Measurements from ENCODE around the gene PBX3. TPM values are rescaled to one million over a fixed set of nuclear protein-coding genes. Genes with fewer than 3 reads are reported as not detected.

The PBX3 gene
- total and polyA plus RNA-seq, 12 donors: 14.5 to 79.6 (median 56.3) TPM

DNA sequence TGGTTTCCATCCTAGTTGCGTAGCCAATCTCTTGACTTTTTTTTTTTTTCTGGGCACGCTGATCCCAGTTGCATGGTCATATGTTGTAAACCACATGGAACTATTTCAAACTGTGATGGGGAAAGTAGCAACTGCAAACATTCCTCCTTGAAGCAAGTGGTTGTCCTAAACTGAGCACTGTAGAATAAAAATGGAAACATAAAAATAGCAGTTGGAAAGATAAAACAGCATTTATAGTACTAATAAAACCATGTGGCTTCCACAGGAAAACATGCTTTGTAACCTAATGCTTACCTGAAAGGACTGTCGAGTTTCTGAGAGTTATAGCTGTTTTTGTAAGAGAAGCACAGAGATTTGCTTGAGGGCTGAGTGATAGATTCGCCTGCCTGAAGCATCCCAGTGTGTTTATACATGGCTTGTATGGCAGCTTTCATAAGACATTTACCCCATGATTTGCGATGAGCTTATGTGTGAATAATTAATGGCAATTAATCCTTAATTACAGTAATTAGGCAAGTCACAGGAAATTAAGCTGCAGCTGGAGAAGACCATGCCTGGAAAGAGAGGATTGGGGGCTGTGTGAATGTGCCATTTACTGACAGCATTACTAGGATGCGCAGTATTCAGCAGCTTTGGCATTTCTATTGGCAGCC is 136.5 kb downstream of the PBX3 start:
- intact Hi-C loops (cut with DNase I): loop anchor here in 3 of 10 donors (10.0 kb wide), 3 partner anchors 59 to 129 kb away; no protein-coding TSS in a partner anchor
- 66 to 72% methylated on average over 6 of the region's 6 CpGs for WGBS, 2 donors
- DNase-seq (no peak), ATAC-seq (no peak)
- no peaks in the 10 kb centered on the region for H3K36me3 ChIP-seq
- peaks cover 0 to 48% (median 22%) of the 10 kb centered on the region in 9 donors for H3K4me1 ChIP-seq
- no peaks in the 10 kb centered on the region for H3K9me3 ChIP-seq
- H3K27me3 ChIP-seq: peaks cover 0 to 3% (median 0%) of the 10 kb centered on the region in 7 donors
- TF ChIP-seq, protein P1, sequence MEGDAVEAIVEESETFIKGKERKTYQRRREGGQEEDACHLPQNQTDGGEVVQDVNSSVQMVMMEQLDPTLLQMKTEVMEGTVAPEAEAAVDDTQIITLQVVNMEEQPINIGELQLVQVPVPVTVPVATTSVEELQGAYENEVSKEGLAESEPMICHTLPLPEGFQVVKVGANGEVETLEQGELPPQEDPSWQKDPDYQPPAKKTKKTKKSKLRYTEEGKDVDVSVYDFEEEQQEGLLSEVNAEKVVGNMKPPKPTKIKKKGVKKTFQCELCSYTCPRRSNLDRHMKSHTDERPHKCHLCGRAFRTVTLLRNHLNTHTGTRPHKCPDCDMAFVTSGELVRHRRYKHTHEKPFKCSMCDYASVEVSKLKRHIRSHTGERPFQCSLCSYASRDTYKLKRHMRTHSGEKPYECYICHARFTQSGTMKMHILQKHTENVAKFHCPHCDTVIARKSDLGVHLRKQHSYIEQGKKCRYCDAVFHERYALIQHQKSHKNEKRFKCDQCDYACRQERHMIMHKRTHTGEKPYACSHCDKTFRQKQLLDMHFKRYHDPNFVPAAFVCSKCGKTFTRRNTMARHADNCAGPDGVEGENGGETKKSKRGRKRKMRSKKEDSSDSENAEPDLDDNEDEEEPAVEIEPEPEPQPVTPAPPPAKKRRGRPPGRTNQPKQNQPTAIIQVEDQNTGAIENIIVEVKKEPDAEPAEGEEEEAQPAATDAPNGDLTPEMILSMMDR (IDR thresholded peaks at IDR 0.05): no peak
- H3K4me3 ChIP-seq: no peak overlapping the region
- peak overlapping the region in 1 of 10 donors; percentile 3 for H3K27ac ChIP-seq

DNA sequence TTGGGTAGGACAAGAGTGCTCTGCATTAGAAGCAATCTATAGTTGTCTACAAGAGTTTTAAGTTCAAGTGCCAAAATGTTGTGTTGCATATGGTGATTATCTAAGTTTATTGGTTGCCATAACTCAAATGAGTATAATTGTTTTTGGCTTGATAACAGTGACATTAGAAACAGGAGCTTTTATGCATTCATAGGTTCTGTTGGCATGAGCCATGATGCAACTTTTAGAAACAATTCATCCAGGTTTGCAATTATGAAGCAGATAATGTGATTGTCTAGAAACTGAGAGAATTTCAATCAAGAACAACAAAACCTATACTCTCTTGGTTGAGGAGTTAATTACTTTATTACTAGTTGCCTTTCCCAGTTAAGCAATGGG is 137.0 kb downstream of the PBX3 start:
- Histone ChIP-seq H3K27me3 (peaks cover 0 to 8% (median 0%) of the 10 kb centered on the region in 7 donors), H3K4me1 (peaks cover 3 to 54% (median 27%) of the 10 kb centered on the region in 9 donors)
- intact Hi-C loops (cut with DNase I): loop anchor here in 3 of 10 donors (10.0 kb wide), 3 partner anchors 59 to 129 kb away; no protein-coding TSS in a partner anchor

DNA sequence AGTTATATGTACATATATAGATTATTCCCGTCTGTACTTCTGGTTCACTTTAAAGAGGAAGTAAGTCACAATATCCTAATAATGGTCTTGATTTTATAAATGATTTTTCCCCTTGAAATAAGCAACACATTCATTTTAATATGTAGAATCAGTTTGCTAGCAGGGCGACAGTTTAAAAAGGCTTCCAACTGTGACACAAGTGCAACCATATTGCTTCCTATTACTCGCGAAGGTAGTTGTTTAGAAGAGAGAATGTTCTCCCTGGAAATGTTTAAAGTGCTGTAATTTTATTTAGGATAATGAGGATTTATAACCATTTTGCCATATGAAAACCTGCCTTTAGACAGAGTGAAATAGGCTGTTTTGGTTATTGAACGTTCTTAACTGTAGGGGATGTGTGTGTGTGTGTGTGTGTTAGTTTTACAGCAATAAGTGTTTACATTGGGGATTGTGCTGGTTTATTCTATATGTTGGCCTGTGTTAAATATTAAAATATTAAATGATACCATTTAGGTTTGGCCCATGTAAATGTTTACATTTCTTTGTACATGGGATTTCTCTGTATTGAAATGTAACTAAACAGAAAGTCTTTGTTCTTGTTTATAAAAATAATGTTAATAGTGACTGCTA is 138.3 kb downstream of the PBX3 start:
- intact Hi-C loops (cut with DNase I): loop anchor here in 6 of 10 donors (5.0 to 10.0 kb wide), 6 partner anchors 61 to 138 kb away; partner anchors contain the start of gene PBX3 (in 3 of the 6)
- TF ChIP-seq, protein P1 (IDR thresholded peaks at IDR 0.05): no peak
- WGBS, 2 donors: 88 to 91% methylated on average over 5 of the region's 5 CpGs
- H3K27ac ChIP-seq: no peak overlapping the region
- no peaks in the 10 kb centered on the region for H3K9me3 ChIP-seq
- H3K36me3 ChIP-seq: no peaks in the 10 kb centered on the region
- peaks cover 3 to 60% (median 30%) of the 10 kb centered on the region in 9 donors for H3K4me1 ChIP-seq
- H3K27me3 ChIP-seq: peaks cover 0 to 19% (median 0%) of the 10 kb centered on the region in 7 donors
- DNase-seq: no peak
- H3K4me3 ChIP-seq: no peak overlapping the region
- no peak for ATAC-seq

More for the DNA sequence above, 137.0 kb downstream of the PBX3 start:
- Histone ChIP-seq H3K4me3 (no peak overlapping the region), H3K36me3 (no peaks in the 10 kb centered on the region), H3K9me3 (no peaks in the 10 kb centered on the region), H3K27ac (peak overlapping the region in 1 of 10 donors; percentile 3)
- no peak for ATAC-seq
- TF ChIP-seq, protein P1 (IDR thresholded peaks at IDR 0.05): no peak
- DNase-seq: no peak

DNA sequence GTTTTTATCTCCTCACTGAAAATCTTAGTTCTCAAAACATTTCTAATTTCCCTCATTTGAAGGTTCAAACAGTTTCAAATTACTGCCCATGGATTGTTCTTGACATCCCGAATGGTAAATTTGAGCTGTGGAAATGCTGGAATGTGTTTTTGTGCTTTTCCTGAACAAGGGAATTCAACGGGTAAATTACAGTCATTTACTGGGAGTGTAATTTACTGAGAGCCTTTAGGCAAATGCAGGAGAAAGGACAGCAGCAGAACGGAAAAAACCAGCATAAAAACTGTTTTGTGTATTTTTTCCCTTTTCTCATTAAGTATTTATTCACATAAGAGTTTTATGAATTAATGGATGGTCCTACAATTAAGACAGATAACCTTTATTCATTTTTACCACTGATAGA is 139.2 kb downstream of the PBX3 start:
- ATAC-seq (no peak), DNase-seq (no peak)
- no peaks in the 10 kb centered on the region for H3K9me3 ChIP-seq
- peaks cover 0 to 22% (median 0%) of the 10 kb centered on the region in 7 donors for H3K27me3 ChIP-seq
- 62% methylated on average over 3 of the region's 3 CpGs for WGBS, 2 donors
- H3K4me3 ChIP-seq: no peak overlapping the region
- intact Hi-C loops (cut with DNase I): loop anchor here in 6 of 10 donors (5.0 to 10.0 kb wide), 6 partner anchors 62 to 139 kb away; partner anchors contain the start of gene PBX3 (in 3 of the 6)
- H3K27ac ChIP-seq: no peak overlapping the region
- H3K36me3 ChIP-seq: no peaks in the 10 kb centered on the region
- TF ChIP-seq, protein P1 (IDR thresholded peaks at IDR 0.05): no peak
- peaks cover 3 to 56% (median 27%) of the 10 kb centered on the region in 9 donors for H3K4me1 ChIP-seq

Data from heart right ventricle (tissue), 16 donors.